ENCODE results near the gene DCLK1. TPM values are rescaled to one million over a fixed set of nuclear protein-coding genes. Genes with fewer than 3 reads are reported as not detected.

DCLK1 gene
- total RNA-seq (2014; rRNA removed; shearing (Covaris generic)) = not detected in 2 replicates

DNA sequence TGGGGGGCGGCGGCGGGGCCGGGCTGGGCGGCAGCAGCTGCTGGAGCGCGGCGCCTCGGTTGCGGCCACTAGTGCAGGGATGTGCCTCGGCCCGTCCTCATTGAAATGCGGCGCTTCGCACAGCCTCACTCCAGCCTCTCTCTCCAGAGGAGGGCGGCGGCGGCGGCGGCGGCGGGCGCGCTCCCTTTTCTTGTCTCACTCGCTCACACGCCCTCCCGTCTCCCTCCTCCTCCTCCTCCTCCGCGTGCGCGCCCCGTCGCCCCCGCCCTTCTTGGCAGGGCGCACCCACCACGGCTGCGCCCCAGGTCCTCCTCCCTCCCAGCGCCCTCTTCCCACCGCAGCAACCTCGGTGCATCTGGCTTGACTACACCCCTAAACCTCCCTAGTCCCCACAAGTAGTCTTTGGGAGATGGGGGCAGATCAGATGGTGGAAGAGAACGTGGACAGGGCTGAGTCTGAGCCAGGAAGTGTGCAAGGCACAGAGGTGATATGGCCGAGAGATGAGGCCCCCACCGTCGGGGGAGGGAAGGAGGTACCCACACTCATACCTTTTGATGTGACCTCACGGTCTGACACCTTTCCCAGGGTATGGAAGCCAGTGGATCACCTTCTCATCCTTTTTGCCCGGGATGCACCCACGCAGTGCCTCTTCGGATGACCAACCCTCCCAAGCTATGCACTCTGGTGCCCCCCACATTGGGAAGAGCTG is at the start of gene DCLK1:
Gene DCLK1 (minus strand): TSS at position 161 of the 709 bp plus-strand sequence.
- in situ Hi-C loops (cut with HindIII; ENCODE audit: low sequenced_read_pairs) = no loop called here
- DNase-seq (ENCODE audit: low spot score) = no peak

DNA sequence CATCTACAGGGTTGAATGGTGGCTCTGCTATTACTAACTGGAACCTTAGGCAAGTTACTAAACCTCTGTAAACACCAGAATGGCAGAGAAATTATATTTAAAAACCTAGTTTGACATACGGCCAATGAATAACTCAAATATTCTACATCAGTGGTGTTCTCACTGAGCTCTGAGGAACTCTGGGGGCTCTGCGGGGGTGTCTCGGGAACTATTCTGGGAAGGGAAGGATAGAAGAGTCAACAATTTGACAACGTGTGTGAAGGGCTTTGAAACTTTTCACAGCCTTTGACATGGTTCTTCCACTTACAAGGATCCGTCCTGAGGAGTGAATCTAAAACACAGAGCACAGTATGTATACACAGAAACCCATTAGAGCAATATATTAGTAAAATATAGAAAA is 44.4 kb upstream of the DCLK1 start:
- in situ Hi-C loops (cut with HindIII; ENCODE audit: low sequenced_read_pairs) = no loop called here
- no peak for DNase-seq (ENCODE audit: low spot score)

DNA sequence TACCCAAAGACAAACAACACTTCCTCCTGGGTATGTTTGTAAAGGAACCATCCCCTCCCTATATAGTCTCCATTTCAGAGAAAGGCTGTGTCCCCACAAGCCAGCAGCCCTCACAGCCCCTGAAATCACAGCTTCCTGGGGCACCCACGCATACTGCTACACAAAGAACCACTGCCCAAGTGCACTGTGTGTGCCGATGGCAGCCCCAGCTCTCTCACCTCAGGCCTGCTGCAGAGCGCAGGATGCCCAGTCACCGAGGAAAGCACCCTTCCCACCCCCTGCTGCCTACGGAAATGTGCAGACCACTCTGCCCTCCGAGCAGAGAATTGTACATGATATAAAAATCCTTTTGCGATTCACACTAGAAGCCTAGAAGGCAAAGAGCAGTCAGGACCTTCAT is 43.7 kb upstream of the DCLK1 start:
- no peak for DNase-seq (ENCODE audit: low spot score)
- in situ Hi-C loops (cut with HindIII; ENCODE audit: low sequenced_read_pairs) = no loop called here

DNA sequence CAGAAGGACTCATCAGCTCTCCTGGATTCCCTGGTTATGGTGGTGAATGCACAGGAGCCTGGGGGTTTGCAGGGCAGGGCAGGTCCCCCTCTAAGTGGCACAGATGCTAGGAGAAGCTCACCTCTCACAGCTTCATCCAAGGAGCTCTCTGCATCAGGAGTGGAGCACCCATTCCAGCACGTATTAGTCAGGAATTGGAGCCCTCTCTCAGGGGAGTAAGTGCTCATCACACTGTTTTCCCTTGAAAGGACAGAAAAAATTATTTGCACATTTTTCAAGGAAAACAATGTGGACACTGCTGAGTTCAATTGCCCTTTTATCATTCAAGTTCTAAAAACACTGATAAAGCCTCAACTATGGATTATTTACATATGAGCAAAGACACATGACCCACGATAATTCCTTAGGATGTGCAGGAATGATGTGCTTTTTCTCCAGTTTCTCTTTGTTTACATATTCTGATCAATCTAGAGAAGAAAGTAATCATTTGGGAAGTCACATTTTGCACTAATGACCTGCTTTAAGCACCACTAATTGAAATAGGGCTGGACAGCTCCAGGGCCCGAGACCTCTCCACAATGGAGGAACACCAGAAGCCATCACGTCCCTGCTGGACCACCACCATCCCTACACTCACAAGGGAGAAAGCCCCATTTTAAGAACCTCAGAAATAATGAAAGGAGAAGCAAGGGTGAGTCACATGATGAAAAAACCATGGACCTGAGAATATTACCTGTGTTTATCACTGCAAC is 42.6 kb upstream of the DCLK1 start:
- DNase-seq (ENCODE audit: low spot score) = no peak
- in situ Hi-C loops (cut with HindIII; ENCODE audit: low sequenced_read_pairs) = no loop called here

GRCh38 chr13:36166046-36166445 is 34.9 kb upstream of the DCLK1 start:
- no peak for DNase-seq (ENCODE audit: low spot score)
- in situ Hi-C loops (cut with HindIII; ENCODE audit: low sequenced_read_pairs) = no loop called here

- in situ Hi-C loops (cut with HindIII; ENCODE audit: low sequenced_read_pairs) = no loop called here
- peak; percentile 7 for DNase-seq (ENCODE audit: low spot score)
Measured at GRCh38 chr13:36163809-36164308, 32.7 kb upstream of the DCLK1 start.

DNA sequence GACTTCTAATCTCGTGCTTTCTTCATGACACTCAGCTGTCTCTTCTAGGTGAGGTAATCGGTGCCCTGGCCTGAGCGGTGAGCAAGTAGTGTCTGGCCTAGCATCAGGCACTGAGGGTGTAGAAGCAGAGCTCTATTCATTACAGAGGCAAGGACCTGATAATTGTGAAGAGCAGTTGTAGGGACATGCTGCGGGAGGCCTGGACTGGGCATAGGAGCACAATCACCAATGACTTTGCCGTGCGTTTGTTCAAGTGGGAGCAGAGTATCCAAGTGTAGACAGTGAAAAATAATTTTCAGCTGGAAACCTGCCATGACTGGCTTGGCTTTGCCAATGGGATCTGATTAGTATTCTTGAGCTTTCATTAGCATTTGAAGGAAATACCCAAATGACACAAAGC is 32.1 kb upstream of the DCLK1 start:
- peak; percentile 7 for DNase-seq (ENCODE audit: low spot score)
- in situ Hi-C loops (cut with HindIII; ENCODE audit: low sequenced_read_pairs) = no loop called here

DNA sequence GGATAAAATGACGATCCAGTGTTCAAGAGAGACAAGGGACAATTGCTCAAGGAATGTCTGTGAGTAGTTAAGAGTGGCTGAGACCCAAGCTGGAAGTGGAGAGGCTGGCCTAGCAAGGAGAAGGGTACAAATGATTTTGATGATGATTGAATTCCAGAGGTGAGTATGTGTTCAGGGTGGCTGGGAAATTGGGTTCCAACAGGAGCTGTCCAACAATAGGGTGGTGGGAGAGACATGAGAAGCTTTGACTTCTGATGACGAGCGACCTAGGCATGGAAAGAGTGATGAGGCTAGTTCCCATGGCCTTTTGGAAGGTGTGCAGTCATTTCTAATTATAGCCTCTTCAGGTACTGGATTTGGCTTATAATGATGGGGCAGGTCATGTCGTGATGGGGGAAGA is 29.1 kb upstream of the DCLK1 start:
- in situ Hi-C loops (cut with HindIII; ENCODE audit: low sequenced_read_pairs) = no loop called here
- DNase-seq (ENCODE audit: low spot score) = no peak

- in situ Hi-C loops (cut with HindIII; ENCODE audit: low sequenced_read_pairs) = no loop called here
- no peak for DNase-seq (ENCODE audit: low spot score)
Measured at GRCh38 chr13:36158611-36159010, 27.4 kb upstream of the DCLK1 start.

DNA sequence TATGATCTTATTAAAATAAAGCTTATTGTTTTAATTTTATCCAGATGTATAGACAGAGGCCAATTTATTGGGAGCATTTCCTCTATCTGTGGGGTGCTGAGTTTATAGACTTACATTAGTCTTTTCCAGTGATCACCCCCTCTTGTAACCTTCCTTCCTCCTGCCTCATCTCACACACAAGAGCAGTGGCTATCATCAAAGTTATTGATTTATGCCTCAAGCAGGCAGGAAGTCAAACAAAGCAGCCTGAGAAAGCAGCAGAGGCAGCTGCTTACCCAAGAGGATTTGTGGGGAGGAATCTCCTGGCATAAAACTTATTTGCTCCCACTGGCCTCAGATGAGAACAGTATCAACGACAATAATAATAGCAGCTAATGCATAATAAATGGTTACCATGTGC is 26.3 kb upstream of the DCLK1 start:
- in situ Hi-C loops (cut with HindIII; ENCODE audit: low sequenced_read_pairs) = no loop called here
- no peak for DNase-seq (ENCODE audit: low spot score)

GRCh38 chr13:36154567-36155291 is 23.5 kb upstream of the DCLK1 start:
- in situ Hi-C loops (cut with HindIII; ENCODE audit: low sequenced_read_pairs) = no loop called here
- DNase-seq (ENCODE audit: low spot score) = no peak

- in situ Hi-C loops (cut with HindIII; ENCODE audit: low sequenced_read_pairs) = no loop called here
- DNase-seq (ENCODE audit: low spot score) = no peak
Measured at GRCh38 chr13:36151591-36151990, 20.4 kb upstream of the DCLK1 start.

GRCh38 chr13:36148446-36148845 is 17.3 kb upstream of the DCLK1 start:
- in situ Hi-C loops (cut with HindIII; ENCODE audit: low sequenced_read_pairs) = no loop called here
- no peak for DNase-seq (ENCODE audit: low spot score)

GRCh38 chr13:36147330-36147729 is 16.1 kb upstream of the DCLK1 start:
- in situ Hi-C loops (cut with HindIII; ENCODE audit: low sequenced_read_pairs) = no loop called here
- DNase-seq (ENCODE audit: low spot score) = no peak

GRCh38 chr13:36146511-36147269 is 15.5 kb upstream of the DCLK1 start:
- in situ Hi-C loops (cut with HindIII; ENCODE audit: low sequenced_read_pairs) = no loop called here
- no peak for DNase-seq (ENCODE audit: low spot score)

GRCh38 chr13:36143738-36144137 is 12.6 kb upstream of the DCLK1 start:
- DNase-seq (ENCODE audit: low spot score) = no peak
- in situ Hi-C loops (cut with HindIII; ENCODE audit: low sequenced_read_pairs) = no loop called here

DNA sequence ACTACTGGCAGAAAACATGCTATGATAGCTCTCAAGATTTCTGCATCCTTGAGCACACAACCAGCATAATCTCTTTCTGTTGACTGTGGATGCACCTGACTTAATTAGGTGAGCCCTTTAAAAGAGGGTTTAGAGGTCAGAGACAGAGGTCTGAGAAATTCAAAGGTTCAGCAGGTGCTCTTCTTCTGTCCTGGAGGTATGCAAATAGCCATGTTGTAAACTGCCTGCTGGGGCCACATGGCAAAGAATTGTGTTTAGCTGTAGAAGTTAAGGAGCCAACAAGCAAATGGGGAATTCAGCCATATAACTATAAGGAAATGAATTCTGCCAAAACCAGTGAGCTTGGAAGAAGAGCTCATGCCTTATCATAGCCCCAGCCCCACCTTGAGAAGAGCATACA is 11.6 kb upstream of the DCLK1 start:
- in situ Hi-C loops (cut with HindIII; ENCODE audit: low sequenced_read_pairs) = no loop called here
- DNase-seq (ENCODE audit: low spot score) = no peak

- in situ Hi-C loops (cut with HindIII; ENCODE audit: low sequenced_read_pairs) = no loop called here
- DNase-seq (ENCODE audit: low spot score) = no peak
Measured at GRCh38 chr13:36135876-36136275, 4.7 kb upstream of the DCLK1 start.

DNA sequence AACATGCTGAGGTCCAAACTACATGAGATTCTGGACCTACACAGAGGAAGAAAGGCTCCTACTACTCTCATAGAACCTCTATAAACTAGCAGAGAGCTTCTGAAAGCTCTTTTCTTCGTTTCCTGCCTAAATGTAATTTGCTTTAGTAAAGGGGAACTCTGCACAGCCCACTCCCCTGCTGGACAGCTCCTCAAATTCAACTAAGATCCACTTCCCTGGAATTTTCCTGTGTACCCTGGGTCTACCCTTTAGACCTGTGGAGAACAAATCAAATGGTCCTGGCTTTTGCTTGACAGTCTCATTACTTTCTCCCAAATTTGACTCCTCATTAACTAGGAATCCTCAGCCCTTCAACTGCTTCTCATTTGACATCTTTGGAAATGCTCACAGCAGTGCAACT is 3.5 kb upstream of the DCLK1 start:
- DNase-seq (ENCODE audit: low spot score) = no peak
- in situ Hi-C loops (cut with HindIII; ENCODE audit: low sequenced_read_pairs) = no loop called here
